ENCODE results near the gene IFNGR2. TPM values are rescaled to one million over a fixed set of nuclear protein-coding genes. Genes with fewer than 3 reads are reported as not detected.

The IFNGR2 gene
- total and polyA plus RNA-seq, 2 of the 13 experiments (the other 11 are each of a cell fraction or from before 2014, with no cell fraction given) = 61.3 to 117 TPM

DNA sequence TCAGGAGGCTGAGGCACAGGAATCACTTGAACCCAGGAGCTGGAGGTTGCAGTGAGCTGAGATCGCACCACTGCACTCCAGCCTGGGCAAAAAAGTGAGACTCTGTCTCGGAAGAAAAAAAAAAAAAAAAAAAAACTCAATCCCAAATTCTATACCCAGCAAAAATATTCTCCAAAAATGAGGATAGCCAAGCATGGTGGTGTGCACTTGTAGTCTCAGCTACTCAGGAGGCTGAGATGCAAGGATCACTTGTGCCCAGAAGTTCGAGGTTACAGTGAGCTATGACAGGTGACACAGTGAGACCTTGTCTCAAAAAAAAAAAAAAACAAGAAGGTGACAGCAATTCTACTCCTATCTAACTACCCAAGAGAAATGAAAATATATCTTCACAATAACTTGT lies 70.1 kb downstream of the IFNGR2 start (continued):
- TF ChIP-seq, protein P1, sequence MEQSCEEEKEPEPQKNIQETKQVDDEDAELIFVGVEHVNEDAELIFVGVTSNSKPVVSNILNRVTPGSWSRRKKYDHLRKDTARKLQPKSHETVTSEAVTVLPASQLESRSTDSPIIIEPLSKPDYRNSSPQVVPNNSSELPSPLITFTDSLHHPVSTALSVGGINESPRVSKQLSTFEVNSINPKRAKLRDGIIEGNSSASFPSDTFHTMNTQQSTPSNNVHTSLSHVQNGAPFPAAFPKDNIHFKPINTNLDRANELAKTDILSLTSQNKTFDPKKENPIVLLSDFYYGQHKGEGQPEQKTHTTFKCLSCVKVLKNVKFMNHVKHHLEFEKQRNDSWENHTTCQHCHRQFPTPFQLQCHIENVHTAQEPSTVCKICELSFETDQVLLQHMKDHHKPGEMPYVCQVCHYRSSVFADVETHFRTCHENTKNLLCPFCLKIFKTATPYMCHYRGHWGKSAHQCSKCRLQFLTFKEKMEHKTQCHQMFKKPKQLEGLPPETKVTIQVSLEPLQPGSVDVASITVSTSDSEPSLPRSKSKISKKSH (CRISPR knock-in tag; IDR thresholded peaks at IDR 0.05; ENCODE audit: borderline replicate concordance) = no peak
- TF ChIP-seq, protein P2, sequence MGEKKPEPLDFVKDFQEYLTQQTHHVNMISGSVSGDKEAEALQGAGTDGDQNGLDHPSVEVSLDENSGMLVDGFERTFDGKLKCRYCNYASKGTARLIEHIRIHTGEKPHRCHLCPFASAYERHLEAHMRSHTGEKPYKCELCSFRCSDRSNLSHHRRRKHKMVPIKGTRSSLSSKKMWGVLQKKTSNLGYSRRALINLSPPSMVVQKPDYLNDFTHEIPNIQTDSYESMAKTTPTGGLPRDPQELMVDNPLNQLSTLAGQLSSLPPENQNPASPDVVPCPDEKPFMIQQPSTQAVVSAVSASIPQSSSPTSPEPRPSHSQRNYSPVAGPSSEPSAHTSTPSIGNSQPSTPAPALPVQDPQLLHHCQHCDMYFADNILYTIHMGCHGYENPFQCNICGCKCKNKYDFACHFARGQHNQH (CRISPR knock-in tag; IDR thresholded peaks at IDR 0.05) = no peak
- TF ChIP-seq, protein P3, sequence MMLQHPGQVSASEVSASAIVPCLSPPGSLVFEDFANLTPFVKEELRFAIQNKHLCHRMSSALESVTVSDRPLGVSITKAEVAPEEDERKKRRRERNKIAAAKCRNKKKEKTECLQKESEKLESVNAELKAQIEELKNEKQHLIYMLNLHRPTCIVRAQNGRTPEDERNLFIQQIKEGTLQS (CRISPR knock-in tag; IDR thresholded peaks at IDR 0.05) = no peak
- TF ChIP-seq RARA (CRISPR knock-in tag; IDR thresholded peaks at IDR 0.05) (no peak), TBX3 (IDR thresholded peaks at IDR 0.05; ENCODE audit: borderline replicate concordance) (no peak), ZNF564 (CRISPR knock-in tag; IDR thresholded peaks at IDR 0.05) (no peak), RFXAP (CRISPR knock-in tag; IDR thresholded peaks at IDR 0.05; ENCODE audit: borderline replicate concordance) (no peak), ZNF674 (CRISPR knock-in tag; IDR thresholded peaks at IDR 0.05; ENCODE audit: low read depth) (no peak), ZNF7 (CRISPR knock-in tag; IDR thresholded peaks at IDR 0.05) (no peak)
- TF ChIP-seq, protein P4, sequence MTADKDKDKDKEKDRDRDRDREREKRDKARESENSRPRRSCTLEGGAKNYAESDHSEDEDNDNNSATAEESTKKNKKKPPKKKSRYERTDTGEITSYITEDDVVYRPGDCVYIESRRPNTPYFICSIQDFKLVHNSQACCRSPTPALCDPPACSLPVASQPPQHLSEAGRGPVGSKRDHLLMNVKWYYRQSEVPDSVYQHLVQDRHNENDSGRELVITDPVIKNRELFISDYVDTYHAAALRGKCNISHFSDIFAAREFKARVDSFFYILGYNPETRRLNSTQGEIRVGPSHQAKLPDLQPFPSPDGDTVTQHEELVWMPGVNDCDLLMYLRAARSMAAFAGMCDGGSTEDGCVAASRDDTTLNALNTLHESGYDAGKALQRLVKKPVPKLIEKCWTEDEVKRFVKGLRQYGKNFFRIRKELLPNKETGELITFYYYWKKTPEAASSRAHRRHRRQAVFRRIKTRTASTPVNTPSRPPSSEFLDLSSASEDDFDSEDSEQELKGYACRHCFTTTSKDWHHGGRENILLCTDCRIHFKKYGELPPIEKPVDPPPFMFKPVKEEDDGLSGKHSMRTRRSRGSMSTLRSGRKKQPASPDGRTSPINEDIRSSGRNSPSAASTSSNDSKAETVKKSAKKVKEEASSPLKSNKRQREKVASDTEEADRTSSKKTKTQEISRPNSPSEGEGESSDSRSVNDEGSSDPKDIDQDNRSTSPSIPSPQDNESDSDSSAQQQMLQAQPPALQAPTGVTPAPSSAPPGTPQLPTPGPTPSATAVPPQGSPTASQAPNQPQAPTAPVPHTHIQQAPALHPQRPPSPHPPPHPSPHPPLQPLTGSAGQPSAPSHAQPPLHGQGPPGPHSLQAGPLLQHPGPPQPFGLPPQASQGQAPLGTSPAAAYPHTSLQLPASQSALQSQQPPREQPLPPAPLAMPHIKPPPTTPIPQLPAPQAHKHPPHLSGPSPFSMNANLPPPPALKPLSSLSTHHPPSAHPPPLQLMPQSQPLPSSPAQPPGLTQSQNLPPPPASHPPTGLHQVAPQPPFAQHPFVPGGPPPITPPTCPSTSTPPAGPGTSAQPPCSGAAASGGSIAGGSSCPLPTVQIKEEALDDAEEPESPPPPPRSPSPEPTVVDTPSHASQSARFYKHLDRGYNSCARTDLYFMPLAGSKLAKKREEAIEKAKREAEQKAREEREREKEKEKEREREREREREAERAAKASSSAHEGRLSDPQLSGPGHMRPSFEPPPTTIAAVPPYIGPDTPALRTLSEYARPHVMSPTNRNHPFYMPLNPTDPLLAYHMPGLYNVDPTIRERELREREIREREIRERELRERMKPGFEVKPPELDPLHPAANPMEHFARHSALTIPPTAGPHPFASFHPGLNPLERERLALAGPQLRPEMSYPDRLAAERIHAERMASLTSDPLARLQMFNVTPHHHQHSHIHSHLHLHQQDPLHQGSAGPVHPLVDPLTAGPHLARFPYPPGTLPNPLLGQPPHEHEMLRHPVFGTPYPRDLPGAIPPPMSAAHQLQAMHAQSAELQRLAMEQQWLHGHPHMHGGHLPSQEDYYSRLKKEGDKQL (CRISPR knock-in tag; IDR thresholded peaks at IDR 0.05; ENCODE audit: low read depth) = no peak
- TF ChIP-seq, protein P5, sequence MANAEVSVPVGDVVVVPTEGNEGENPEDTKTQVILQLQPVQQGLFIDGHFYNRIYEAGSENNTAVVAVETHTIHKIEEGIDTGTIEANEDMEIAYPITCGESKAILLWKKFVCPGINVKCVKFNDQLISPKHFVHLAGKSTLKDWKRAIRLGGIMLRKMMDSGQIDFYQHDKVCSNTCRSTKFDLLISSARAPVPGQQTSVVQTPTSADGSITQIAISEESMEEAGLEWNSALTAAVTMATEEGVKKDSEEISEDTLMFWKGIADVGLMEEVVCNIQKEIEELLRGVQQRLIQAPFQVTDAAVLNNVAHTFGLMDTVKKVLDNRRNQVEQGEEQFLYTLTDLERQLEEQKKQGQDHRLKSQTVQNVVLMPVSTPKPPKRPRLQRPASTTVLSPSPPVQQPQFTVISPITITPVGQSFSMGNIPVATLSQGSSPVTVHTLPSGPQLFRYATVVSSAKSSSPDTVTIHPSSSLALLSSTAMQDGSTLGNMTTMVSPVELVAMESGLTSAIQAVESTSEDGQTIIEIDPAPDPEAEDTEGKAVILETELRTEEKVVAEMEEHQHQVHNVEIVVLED (CRISPR knock-in tag; IDR thresholded peaks at IDR 0.05; ENCODE audit: borderline replicate concordance) = no peak

Data from HepG2 (cell line).